Esophagus mucosa (tissue), 1 donor: ENCODE measurements around the gene TNK2. TPM values are rescaled to one million over a fixed set of nuclear protein-coding genes. Genes with fewer than 3 reads are reported as not detected.
A peak's percentile ranks its signal among the peaks of the same experiment; 100 is the strongest.
"Not testable (repeated sequence)": the region's sequence is repeated elsewhere in the genome, so short reads cannot be mapped to it uniquely, and the experiment has no call there.

ENCODE experiments used
- ATAC-seq: fragments of 200-7000 bp; cut with Tn5 transposase; one replicate; pipeline ENCODE4 v1.9.1; 2020
- total RNA-seq: library from RNA; stranded (reverse); gene quantifications from one replicate; pipeline ENCODE4 v1.2.4, GENCODE V29; 2023
- donor health status: DM: yes; HTN: yes; CAD: no.

The TNK2 gene
- total RNA-seq, 1 donor from 2014 or later = 42.6 TPM

DNA sequence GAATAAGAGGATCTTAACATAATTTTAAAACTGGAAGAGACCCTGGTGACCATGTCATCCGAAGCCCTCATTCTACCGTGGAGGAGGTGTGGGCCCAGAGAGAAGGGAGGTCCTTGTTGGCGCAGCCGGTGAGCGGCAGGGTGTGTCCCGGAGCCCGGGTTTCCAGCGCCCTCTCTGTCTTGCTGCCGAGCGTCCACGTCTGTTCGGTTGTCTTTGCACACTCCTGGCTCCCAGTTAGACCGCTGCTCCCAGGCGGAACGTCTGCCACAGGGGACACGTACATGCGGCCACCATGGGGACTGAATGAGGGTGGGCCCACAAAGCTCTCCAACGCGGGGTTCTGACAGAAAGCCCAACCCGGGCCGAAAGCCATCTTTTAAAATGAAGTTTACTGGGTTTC lies 90.0 kb downstream of the TNK2 start:
- no peak for ATAC-seq

DNA sequence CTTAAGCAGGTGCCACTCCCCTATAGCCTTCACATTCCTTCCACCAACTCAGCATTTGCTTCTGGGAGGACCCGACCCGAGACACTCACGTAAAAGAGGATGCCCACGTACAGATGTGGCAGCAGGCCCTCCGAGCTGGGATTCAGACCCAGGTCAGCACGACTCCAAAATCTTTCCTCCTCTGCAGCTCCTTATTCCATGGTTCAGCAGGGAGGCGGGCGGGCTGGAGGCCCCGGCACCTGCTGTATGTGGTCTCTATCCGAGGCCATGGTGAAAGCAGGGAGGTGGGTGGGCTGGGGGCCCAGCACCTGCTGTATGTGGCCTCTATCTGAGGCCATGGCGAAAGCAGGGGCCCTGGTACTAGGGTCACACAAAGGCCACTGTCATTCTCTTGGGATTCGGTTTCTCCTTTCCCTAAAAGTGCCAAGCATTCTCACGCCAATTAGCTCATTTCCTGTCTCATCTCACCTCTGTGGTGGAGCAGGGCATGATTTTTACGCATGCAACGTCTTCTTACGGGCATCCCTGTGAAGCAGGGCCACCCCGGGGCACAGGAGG lies 90.7 kb downstream of the TNK2 start:
- ATAC-seq = no peak

DNA sequence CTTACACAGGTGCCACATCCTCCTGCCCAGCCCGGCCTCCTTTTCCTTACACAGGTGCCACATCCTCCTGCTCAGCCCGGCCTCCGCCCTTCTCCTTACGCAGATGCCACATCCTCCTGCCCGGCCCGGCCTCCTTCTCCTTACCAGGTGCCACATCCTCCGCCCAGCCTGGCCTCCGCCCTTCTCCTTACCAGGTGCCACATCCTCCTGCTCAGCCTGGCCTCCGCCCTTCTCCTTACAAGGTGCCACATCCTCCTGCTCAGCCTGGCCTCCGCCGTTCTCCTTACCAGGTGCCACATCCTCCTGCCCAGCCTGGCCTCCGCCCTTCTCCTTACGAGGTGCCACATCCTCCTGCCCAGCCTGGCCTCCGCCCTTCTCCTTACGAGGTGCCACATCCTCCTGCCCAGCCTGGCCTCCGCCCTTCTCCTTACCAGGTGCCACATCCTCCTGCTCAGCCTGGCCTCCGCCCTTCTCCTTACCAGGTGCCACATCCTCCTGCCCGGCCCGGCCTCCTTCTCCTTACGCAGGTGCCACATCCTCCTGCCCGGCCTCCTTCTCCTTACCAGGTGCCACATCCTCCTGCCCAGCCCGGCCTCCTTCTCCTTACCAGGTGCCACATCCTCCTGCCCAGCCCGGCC lies 92.0 kb downstream of the TNK2 start:
- ATAC-seq = not testable (repeated sequence)

DNA sequence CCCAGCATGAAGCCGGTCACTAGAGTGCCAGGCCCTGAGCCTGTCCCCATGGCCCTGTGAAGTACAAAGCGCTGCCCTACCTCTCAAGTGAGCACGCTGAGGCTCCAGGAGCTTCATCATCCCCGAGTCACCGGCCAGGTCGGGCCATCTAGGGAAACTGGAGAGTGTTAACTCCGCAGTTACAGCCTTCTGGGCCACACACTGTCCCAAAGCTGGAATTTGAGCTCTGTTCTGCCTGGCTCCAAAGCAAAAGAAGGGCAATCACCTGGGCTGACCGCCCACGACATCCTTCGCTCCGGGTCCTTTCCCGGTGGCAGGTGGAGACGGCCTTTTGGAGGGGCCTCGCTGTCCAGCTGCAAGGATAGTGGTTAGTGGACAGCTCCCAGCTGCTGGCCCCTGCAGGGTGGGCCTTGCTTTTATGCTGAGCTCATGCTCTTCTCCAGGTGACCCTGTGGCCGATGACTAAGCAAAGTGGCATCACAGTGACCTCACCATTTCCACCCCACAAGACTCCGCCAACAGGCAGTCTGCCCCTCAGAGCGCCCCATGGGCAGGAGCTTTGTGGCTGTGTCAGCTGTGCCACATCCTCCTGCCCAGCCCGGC lies 93.1 kb downstream of the TNK2 start:
- peak; percentile 70 for ATAC-seq

DNA sequence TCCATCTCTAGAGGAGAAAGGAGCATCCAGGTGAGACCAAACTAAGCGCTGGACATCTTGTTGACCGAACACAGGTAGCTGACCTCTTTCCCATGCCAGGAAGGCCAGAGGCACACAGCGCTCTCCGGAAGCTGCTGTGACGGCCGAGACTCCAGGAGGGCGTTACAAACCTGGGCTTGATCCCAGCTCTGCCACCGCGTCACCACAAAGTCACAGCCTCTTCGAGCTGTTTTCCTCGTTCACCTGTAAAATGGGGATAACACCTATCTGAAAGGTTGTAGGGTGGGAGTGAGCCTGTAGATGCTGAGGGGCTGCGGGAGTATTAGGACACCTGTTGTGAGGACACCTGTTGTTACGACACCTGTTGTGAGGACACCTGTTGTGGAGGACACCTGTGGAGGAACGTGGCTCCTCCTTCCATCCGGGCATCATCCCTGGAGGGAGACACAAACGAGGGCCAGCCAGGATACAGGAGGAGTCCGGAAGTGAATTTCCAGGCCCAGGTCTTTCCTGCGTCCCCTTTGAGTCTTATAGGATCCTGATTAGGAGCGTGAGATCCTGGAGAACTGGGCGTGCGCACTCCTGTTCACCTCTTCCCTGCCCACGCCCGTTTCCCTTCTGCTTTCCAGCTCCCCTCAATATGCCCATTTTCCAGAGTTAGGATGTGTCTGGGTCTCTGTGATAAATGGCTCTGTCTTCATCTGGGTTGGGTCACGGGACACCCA lies 94.3 kb downstream of the TNK2 start:
- no peak for ATAC-seq

Other genes starting within 250 kb of the TNK2 start
- 34.9 TPM for gene MUC20, start 187.6 kb downstream of the TNK2 start, total RNA-seq
- 43.5 TPM for gene MUC4, start 96.6 kb downstream of the TNK2 start, total RNA-seq
- gene TFRC, start 173.5 kb upstream of the TNK2 start, total RNA-seq = 51.3 TPM